ENCODE data around the gene LYZL2. TPM values are rescaled to one million over a fixed set of nuclear protein-coding genes. Genes with fewer than 3 reads are reported as not detected.

The LYZL2 gene
- total RNA-seq, 1 experiment from 2014 or later = not detected

- RAD21 ChIA-PET (ENCODE audit: low non-redundant PET in 1 of 2, low total read pairs in 2 of 2, uncharacterized antibody in 2 of 2, unreplicated experiment in 2 of 2) = no interaction called here
- no TSS peak for BruUV-seq (replicated peaks)
- no peak overlapping the region for H3K4me2 ChIP-seq (ENCODE audit: low read length)
- H3K4me3 ChIP-seq (replicated peaks in 1 of 2; ENCODE audit: low read depth in 1 of 2, low read length in 2 of 2) = no peak overlapping the region
- no peak overlapping the region for H2AFZ ChIP-seq (ENCODE audit: low read depth, low read length, poor library complexity, severe bottlenecking)
- H3K9me3 ChIP-seq (ENCODE audit: control insufficient read depth in 1 of 2, insufficient read depth in 1 of 2, low read depth in 1 of 2, low read length in 2 of 2) = no peaks in the 10 kb centered on the region
- TF ChIP-seq, protein P1, sequence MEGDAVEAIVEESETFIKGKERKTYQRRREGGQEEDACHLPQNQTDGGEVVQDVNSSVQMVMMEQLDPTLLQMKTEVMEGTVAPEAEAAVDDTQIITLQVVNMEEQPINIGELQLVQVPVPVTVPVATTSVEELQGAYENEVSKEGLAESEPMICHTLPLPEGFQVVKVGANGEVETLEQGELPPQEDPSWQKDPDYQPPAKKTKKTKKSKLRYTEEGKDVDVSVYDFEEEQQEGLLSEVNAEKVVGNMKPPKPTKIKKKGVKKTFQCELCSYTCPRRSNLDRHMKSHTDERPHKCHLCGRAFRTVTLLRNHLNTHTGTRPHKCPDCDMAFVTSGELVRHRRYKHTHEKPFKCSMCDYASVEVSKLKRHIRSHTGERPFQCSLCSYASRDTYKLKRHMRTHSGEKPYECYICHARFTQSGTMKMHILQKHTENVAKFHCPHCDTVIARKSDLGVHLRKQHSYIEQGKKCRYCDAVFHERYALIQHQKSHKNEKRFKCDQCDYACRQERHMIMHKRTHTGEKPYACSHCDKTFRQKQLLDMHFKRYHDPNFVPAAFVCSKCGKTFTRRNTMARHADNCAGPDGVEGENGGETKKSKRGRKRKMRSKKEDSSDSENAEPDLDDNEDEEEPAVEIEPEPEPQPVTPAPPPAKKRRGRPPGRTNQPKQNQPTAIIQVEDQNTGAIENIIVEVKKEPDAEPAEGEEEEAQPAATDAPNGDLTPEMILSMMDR (IDR thresholded peaks at IDR 0.05 in 2 of 3, conservative IDR thresholded peaks at IDR 0.05 in 1 of 3; ENCODE audit: borderline replicate concordance in 1 of 3, insufficient read depth in 1 of 3, low read depth in 2 of 3, low read length in 2 of 3) = no peak
- no peak for TF ChIP-seq TCF7L2 (IDR thresholded peaks at IDR 0.05; ENCODE audit: borderline replicate concordance, extremely low read depth, insufficient read depth, insufficient read length)
- TF ChIP-seq FOSL1 (IDR thresholded peaks at IDR 0.05; ENCODE audit: low read depth) = no peak
- no peak for TF ChIP-seq POLR2AphosphoS5 (IDR thresholded peaks at IDR 0.05; ENCODE audit: low read depth, low read length)
- TF ChIP-seq EZH2 (IDR thresholded peaks at IDR 0.05) = no peak
- no peak for TF ChIP-seq REST (IDR thresholded peaks at IDR 0.05; ENCODE audit: low read depth)
- TF ChIP-seq ELF1 (IDR thresholded peaks at IDR 0.05; ENCODE audit: borderline replicate concordance, low read depth) = no peak
- TF ChIP-seq CEBPB (IDR thresholded peaks at IDR 0.05; ENCODE audit: low read depth) = no peak
- TF ChIP-seq, protein P2, sequence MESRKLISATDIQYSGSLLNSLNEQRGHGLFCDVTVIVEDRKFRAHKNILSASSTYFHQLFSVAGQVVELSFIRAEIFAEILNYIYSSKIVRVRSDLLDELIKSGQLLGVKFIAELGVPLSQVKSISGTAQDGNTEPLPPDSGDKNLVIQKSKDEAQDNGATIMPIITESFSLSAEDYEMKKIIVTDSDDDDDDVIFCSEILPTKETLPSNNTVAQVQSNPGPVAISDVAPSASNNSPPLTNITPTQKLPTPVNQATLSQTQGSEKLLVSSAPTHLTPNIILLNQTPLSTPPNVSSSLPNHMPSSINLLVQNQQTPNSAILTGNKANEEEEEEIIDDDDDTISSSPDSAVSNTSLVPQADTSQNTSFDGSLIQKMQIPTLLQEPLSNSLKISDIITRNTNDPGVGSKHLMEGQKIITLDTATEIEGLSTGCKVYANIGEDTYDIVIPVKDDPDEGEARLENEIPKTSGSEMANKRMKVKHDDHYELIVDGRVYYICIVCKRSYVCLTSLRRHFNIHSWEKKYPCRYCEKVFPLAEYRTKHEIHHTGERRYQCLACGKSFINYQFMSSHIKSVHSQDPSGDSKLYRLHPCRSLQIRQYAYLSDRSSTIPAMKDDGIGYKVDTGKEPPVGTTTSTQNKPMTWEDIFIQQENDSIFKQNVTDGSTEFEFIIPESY (IDR thresholded peaks at IDR 0.05; ENCODE audit: extremely low read depth, insufficient replicate concordance, low read length) = no peak
- no peak for TF ChIP-seq POLR2A (IDR thresholded peaks at IDR 0.05; ENCODE audit: borderline replicate concordance, extremely low read depth, insufficient read depth, insufficient read length)
- no peak for TF ChIP-seq YY1 (IDR thresholded peaks at IDR 0.05; ENCODE audit: extremely low read depth, insufficient replicate concordance, low read depth, low read length)
- TF ChIP-seq SP1 (IDR thresholded peaks at IDR 0.05; ENCODE audit: low read depth) = no peak
- TF ChIP-seq JUND (IDR thresholded peaks at IDR 0.05) = no peak
- no peak for TF ChIP-seq EGR1 (IDR thresholded peaks at IDR 0.05; ENCODE audit: low read depth)
- no peak for TF ChIP-seq RAD21 (IDR thresholded peaks at IDR 0.05; ENCODE audit: low read depth)
- H3K27me3 ChIP-seq (ENCODE audit: insufficient read depth, low read length) = no peaks in the 10 kb centered on the region
- POLR2A ChIA-PET = no interaction called here
- H3K36me3 ChIP-seq (ENCODE audit: control insufficient read depth in 1 of 2, insufficient read depth in 2 of 2, low read length in 2 of 2) = no peaks in the 10 kb centered on the region
- H4K20me1 ChIP-seq (ENCODE audit: insufficient read depth) = no peaks in the 10 kb centered on the region
- DNase-seq (ENCODE audit: low read depth, low spot score) = no peak
- H3K79me2 ChIP-seq (ENCODE audit: insufficient read depth, low read length) = no peaks in the 10 kb centered on the region
- no peak for ATAC-seq
- no peaks in the 10 kb centered on the region for H3K9me2 ChIP-seq (ENCODE audit: insufficient read depth)
- no peak overlapping the region for H3K27ac ChIP-seq (ENCODE audit: low read depth, low read length)
- no peaks in the 10 kb centered on the region for H3K4me1 ChIP-seq (ENCODE audit: control insufficient read depth in 1 of 2, insufficient read depth in 2 of 2, low read length in 2 of 2)
- intact Hi-C loops (cut with micrococcal nuclease) = no loop called here
- CTCF ChIA-PET = interaction anchor here (1.5 kb wide), 1 partner anchor 22 kb away, joined by 3 read pairs; no protein-coding TSS in a partner anchor
- H3K9ac ChIP-seq (ENCODE audit: low read length) = no peak overlapping the region
Measured at GRCh38 chr10:30603589-30603988, 26.0 kb downstream of the LYZL2 start.
